Naive thymus-derived CD8-positive, alpha-beta T cell (primary cell): ENCODE measurements around the gene EFNA1. TPM values are rescaled to one million over a fixed set of nuclear protein-coding genes. Genes with fewer than 3 reads are reported as not detected.

Experiments used
- ATAC-seq, 2 donors: fragments of 150-1000 bp; cut with Tn5 transposase in 1 of 2; sonication (Bioruptor Pico), chemical (Tn5 transposase) in 1 of 2; 1 replicate in 1 of 2; 2 replicates in 1 of 2; pipeline ENCODE4 v1.10.0; 2021; ENCODE audit warnings: mild to moderate bottlenecking in 2 of 2, moderate library complexity in 2 of 2
- POLR2A ChIA-PET: fragments of 350-600 bp; sonication (Branson Sonifier 250); formaldehyde crosslinking; loops from one replicate; lab custom pipeline; 2021; ENCODE audit warnings: antibody characterized with exemption; lab: Charles Lee
- DNase-seq, 10 donors: peaks; one replicate each; pipeline versions ENCODE4 v3.0.0 to v3.0.0-alpha.2; 2020 to 2022
- H3K27ac Mint-ChIP-seq, 10 donors: one replicate each; pipeline ENCODE4 v1.8.0; 2020 to 2022; ENCODE audit warnings: mild to moderate bottlenecking in 10 of 10, mixed read lengths in 10 of 10, moderate library complexity in 4 of 10, inconsistent platforms in 1 of 10
- H3K27me3 Mint-ChIP-seq, 5 donors: one replicate each; pipeline ENCODE4 v1.8.0; 2021 to 2022; ENCODE audit warnings: mixed read lengths in 5 of 5
- H3K36me3 Mint-ChIP-seq, 3 donors: one replicate each; pipeline ENCODE4 v1.8.0; 2020 to 2022; ENCODE audit warnings: mixed read lengths in 3 of 3, mild to moderate bottlenecking in 2 of 3, inconsistent platforms in 1 of 3
- H3K4me1 Mint-ChIP-seq, 4 donors: one replicate each; pipeline ENCODE4 v1.8.0; 2021 to 2022; ENCODE audit warnings: mixed read lengths in 4 of 4
- H3K4me3 Mint-ChIP-seq, 10 donors: one replicate each; pipeline ENCODE4 v1.8.0; 2020 to 2022; ENCODE audit warnings: mild to moderate bottlenecking in 10 of 10, mixed read lengths in 10 of 10, moderate library complexity in 6 of 10, inconsistent platforms in 1 of 10
- H3K9me3 Mint-ChIP-seq, 9 donors: one replicate each; pipeline ENCODE4 v1.8.0; 2020 to 2022; ENCODE audit warnings: mixed read lengths in 9 of 9, mild to moderate bottlenecking in 3 of 9, inconsistent platforms in 1 of 9, moderate library complexity in 1 of 9
- polyA plus RNA-seq, 3 donors: library from polyadenylated mRNA; unstranded; fragments of 300-500 nt; fragmentation: Illumina TruSeq; gene quantifications; one replicate each; pipeline ENCODE4 v1.2.3, GENCODE V29; 2021
- total RNA-seq, 8 experiments: library from RNA in 2 of 8; stranded (reverse) in 2 of 8; gene quantifications; one replicate each; pipeline ENCODE4 v1.2.3 and lab custom pipeline; 2021 to 2026

Gene EFNA1
- total and polyA plus RNA-seq, 5 experiments from 2014 or later, result 2.9 to 12.0 (median 8.5) TPM

GRCh38 chr1:155094622-155094948 is 33.1 kb upstream of the EFNA1 start:
- ATAC-seq (no peak), DNase-seq (no peak)
- Mint-ChIP-seq H3K4me3 (no peak overlapping the region), H3K27me3 (peaks cover 0 to 6% (median 2%) of the 10 kb centered on the region in 5 donors), H3K27ac (no peak overlapping the region), H3K9me3 (no peaks in the 10 kb centered on the region), H3K36me3 (no peaks in the 10 kb centered on the region), H3K4me1 (peaks cover 3 to 8% (median 5%) of the 10 kb centered on the region in 4 donors)
- POLR2A ChIA-PET, result interaction anchor here (0.7 kb wide), 1 partner anchor 72 kb away, joined by 3 read pairs; no protein-coding TSS in a partner anchor

- peaks cover 0 to 6% (median 0%) of the 10 kb centered on the region in 4 donors for H3K4me1 Mint-ChIP-seq
- no peaks in the 10 kb centered on the region for H3K36me3 Mint-ChIP-seq
- no peaks in the 10 kb centered on the region for H3K9me3 Mint-ChIP-seq
- no peak for DNase-seq
- H3K27ac Mint-ChIP-seq, result no peak overlapping the region
- peaks cover 0 to 6% (median 2%) of the 10 kb centered on the region in 5 donors for H3K27me3 Mint-ChIP-seq
- H3K4me3 Mint-ChIP-seq, result no peak overlapping the region
- POLR2A ChIA-PET, result no interaction called here
- ATAC-seq, result no peak
Measured at GRCh38 chr1:155099331-155099730, 28.3 kb upstream of the EFNA1 start.

- H3K27ac Mint-ChIP-seq, result peak overlapping the region in 1 of 10 donors; percentile 37
- DNase-seq (no peak), ATAC-seq (no peak)
- no peak overlapping the region for H3K4me3 Mint-ChIP-seq
- H3K4me1 Mint-ChIP-seq, result peaks cover 0 to 6% (median 0%) of the 10 kb centered on the region in 4 donors
- no peaks in the 10 kb centered on the region for H3K9me3 Mint-ChIP-seq
- H3K36me3 Mint-ChIP-seq, result no peaks in the 10 kb centered on the region
- POLR2A ChIA-PET, result no interaction called here
- peaks cover 0 to 2% (median 0%) of the 10 kb centered on the region in 5 donors for H3K27me3 Mint-ChIP-seq
Measured at GRCh38 chr1:155103325-155103724, 24.4 kb upstream of the EFNA1 start.

DNA sequence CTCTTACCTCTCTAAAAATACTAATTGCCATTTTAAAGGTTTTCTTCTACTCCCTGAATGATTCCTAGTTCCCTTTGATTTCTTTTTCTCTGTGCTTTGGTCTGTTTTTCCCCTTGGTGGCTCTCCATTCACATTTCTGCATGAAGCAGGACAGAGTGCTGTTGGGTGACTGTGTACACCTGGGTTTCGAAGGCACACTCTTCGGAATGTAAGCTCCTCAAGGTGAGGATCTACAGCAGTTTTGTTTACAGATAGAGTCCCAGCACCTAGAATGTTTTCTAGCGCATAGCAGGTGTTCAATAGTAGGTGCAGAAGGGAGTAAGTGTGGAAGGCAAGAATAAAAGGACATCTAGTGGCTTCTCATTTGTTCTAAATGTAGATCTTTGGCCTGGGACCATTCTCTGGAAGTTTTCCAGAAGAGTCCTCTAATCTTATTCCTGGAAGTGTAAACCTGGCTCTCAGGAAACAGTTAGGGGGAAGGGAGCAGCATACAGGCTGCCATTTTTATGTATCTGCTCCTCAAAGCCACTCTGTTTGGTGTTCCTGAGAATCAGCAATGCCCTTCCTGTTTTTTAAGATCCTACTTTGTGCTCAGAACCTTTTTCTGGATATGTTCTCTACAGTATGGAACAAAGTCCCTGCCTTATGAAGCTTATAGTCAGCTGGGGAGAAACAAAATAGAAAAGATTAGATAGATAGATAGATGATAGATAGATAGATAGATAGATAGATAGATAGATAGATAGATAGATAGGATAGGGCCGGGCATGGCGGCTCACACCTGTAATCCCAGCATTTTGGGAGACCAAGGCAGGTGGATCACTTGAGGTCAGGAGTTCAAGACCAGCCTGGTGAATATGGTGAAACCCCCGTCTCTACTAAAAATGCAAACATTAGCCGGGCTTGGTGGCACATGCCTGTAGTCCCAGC is 22.8 kb upstream of the EFNA1 start:
- H3K36me3 Mint-ChIP-seq, result no peaks in the 10 kb centered on the region
- ATAC-seq, result no peak
- POLR2A ChIA-PET, result no interaction called here

GRCh38 chr1:155105604-155106011 is 22.1 kb upstream of the EFNA1 start:
- no peak overlapping the region for H3K27ac Mint-ChIP-seq
- no peaks in the 10 kb centered on the region for H3K9me3 Mint-ChIP-seq
- ATAC-seq (no peak), DNase-seq (no peak)
- POLR2A ChIA-PET, result no interaction called here
- no peak overlapping the region for H3K4me3 Mint-ChIP-seq
- H3K36me3 Mint-ChIP-seq, result no peaks in the 10 kb centered on the region
- peaks cover 0 to 6% (median 0%) of the 10 kb centered on the region in 4 donors for H3K4me1 Mint-ChIP-seq
- H3K27me3 Mint-ChIP-seq, result peaks cover 0 to 2% (median 0%) of the 10 kb centered on the region in 5 donors

More for the DNA sequence above, 22.8 kb upstream of the EFNA1 start:
- Mint-ChIP-seq H3K4me1 (peaks cover 0 to 6% (median 0%) of the 10 kb centered on the region in 4 donors), H3K27me3 (peaks cover 0 to 2% (median 0%) of the 10 kb centered on the region in 5 donors), H3K4me3 (no peak overlapping the region), H3K27ac (no peak overlapping the region), H3K9me3 (no peaks in the 10 kb centered on the region)
- no peak for DNase-seq

DNA sequence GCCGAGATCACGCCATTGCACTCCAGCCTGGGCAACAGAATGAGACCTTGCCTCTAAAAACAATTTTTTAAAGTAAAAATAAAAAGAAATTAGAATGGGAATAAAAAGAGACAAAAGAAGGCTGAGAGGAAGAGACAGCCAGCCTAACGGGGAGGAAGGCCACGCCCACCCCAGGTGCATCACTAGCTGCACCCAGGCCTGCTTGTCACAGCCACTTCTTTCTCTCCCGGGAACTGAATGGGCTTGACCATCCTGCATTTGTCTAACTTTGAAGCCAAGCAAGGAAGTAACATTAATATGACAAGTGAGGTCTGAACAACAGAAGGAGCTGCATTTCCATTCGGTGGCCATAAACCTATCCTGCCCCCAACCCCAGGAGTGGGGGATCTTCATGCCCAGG is 20.8 kb upstream of the EFNA1 start:
- ATAC-seq, result no peak

DNA sequence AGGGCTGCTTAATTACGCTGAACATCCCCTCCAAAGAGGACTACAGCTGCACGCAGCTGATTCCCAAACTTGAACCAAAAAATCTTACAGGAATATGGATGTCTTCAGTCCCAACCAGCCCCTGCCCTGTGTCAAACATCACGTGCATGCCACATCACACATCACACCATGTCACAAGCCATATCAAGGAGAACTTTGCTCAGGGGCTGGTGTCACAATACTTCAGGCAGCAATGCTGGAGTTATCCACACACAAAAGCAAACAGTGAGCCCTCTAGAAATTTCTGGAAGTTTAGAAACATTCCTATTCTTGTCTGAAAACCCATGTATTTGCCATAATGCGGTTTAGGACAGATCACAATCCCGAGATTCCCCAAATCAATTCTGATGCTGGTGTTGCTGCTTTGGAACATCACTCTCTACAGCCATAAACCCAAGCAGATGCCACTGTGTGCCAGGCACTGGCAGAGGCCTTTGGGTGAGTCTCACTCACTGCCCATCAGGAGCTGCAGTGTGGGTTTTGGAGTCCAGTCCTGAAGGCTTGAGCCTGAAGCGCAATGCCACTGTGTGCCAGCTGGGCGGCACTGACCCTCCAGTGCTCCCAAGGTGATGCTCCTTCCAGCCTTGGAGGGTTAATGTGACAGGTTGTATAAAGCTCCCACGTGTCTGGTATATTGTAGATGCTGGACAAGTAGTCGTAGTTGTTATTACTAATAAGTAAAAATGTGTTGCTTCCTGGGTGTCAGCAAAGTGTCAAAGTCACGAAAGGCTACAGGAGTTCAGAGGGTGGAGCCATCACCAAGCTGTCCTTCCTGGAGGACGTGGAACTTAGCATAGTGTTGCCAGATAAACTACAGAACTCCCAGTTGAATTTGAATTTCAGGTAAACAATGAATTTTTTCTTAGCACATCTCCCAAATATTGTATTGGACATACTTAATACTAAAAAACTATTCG is 20.1 kb upstream of the EFNA1 start:
- POLR2A ChIA-PET, result no interaction called here
- H3K4me3 Mint-ChIP-seq, result no peak overlapping the region
- H3K4me1 Mint-ChIP-seq, result no peaks in the 10 kb centered on the region
- peak overlapping the region in 3 of 10 donors; percentile 19 to 41 (median 27) for H3K27ac Mint-ChIP-seq
- no peaks in the 10 kb centered on the region for H3K36me3 Mint-ChIP-seq
- H3K27me3 Mint-ChIP-seq, result peaks cover 0 to 2% (median 0%) of the 10 kb centered on the region in 5 donors
- DNase-seq (no peak), ATAC-seq (no peak)
- no peaks in the 10 kb centered on the region for H3K9me3 Mint-ChIP-seq

More for the DNA sequence above, 20.8 kb upstream of the EFNA1 start:
- POLR2A ChIA-PET, result no interaction called here
- H3K36me3 Mint-ChIP-seq, result no peaks in the 10 kb centered on the region
- H3K4me1 Mint-ChIP-seq, result peaks cover 0 to 6% (median 0%) of the 10 kb centered on the region in 4 donors
- peaks cover 0 to 2% (median 0%) of the 10 kb centered on the region in 5 donors for H3K27me3 Mint-ChIP-seq
- no peaks in the 10 kb centered on the region for H3K9me3 Mint-ChIP-seq
- H3K27ac Mint-ChIP-seq, result peak overlapping the region in 1 of 10 donors; percentile 64
- no peak for DNase-seq
- no peak overlapping the region for H3K4me3 Mint-ChIP-seq

- POLR2A ChIA-PET, result no interaction called here
- Mint-ChIP-seq H3K9me3 (no peaks in the 10 kb centered on the region), H3K4me1 (no peaks in the 10 kb centered on the region), H3K4me3 (no peak overlapping the region), H3K27ac (peak overlapping the region in 2 of 10 donors; percentile 19 to 27), H3K27me3 (peaks cover 0 to 2% (median 0%) of the 10 kb centered on the region in 5 donors), H3K36me3 (no peaks in the 10 kb centered on the region)
- ATAC-seq (no peak), DNase-seq (no peak)
Measured at GRCh38 chr1:155108296-155108695, 19.4 kb upstream of the EFNA1 start.

GRCh38 chr1:155110381-155110780 is 17.3 kb upstream of the EFNA1 start:
- POLR2A ChIA-PET, result no interaction called here
- H3K4me1 Mint-ChIP-seq, result no peaks in the 10 kb centered on the region
- H3K4me3 Mint-ChIP-seq, result no peak overlapping the region
- H3K27me3 Mint-ChIP-seq, result peaks cover 0 to 2% (median 0%) of the 10 kb centered on the region in 5 donors
- no peaks in the 10 kb centered on the region for H3K36me3 Mint-ChIP-seq
- H3K27ac Mint-ChIP-seq, result no peak overlapping the region
- DNase-seq (no peak), ATAC-seq (no peak)
- H3K9me3 Mint-ChIP-seq, result no peaks in the 10 kb centered on the region

DNA sequence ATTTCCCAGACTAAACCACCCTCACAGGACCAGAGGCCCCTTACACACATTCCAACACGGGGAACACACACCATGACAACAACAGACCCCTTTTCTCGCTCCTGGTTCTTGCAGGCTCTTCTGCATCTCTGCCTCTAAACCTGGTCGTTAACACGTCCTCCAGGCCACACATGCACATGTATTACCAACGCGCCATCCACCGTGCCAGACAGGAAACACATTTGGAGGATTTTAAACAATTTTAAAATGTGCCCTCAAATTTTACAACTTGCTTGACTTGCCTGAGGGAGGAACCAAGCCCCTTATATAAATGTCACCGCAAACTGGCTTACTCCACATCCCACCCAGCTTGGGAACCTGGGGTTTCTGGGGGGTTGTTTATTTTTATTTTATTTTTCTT is 16.9 kb upstream of the EFNA1 start:
- H3K9me3 Mint-ChIP-seq, result no peaks in the 10 kb centered on the region

GRCh38 chr1:155113450-155113980 is 14.2 kb upstream of the EFNA1 start:
- Mint-ChIP-seq H3K36me3 (no peaks in the 10 kb centered on the region), H3K27ac (no peak overlapping the region), H3K27me3 (peaks cover 0 to 3% (median 0%) of the 10 kb centered on the region in 5 donors), H3K4me1 (no peaks in the 10 kb centered on the region), H3K4me3 (no peak overlapping the region), H3K9me3 (no peaks in the 10 kb centered on the region)
- POLR2A ChIA-PET, result interaction anchor here (1.8 kb wide), 1 partner anchor 54 kb away, joined by 4 read pairs; no protein-coding TSS in a partner anchor
- ATAC-seq (no peak), DNase-seq (no peak)

More for the DNA sequence above, 16.9 kb upstream of the EFNA1 start:
- Mint-ChIP-seq H3K4me3 (no peak overlapping the region), H3K27me3 (peaks cover 0 to 2% (median 0%) of the 10 kb centered on the region in 5 donors), H3K36me3 (no peaks in the 10 kb centered on the region), H3K27ac (no peak overlapping the region), H3K4me1 (no peaks in the 10 kb centered on the region)
- POLR2A ChIA-PET, result no interaction called here
- ATAC-seq (no peak), DNase-seq (no peak)

- no peaks in the 10 kb centered on the region for H3K9me3 Mint-ChIP-seq
- peak overlapping the region in 1 of 10 donors; percentile 38 for H3K27ac Mint-ChIP-seq
- ATAC-seq (no peak), DNase-seq (no peak)
- peaks cover 0 to 3% (median 0%) of the 10 kb centered on the region in 5 donors for H3K27me3 Mint-ChIP-seq
- H3K36me3 Mint-ChIP-seq, result no peaks in the 10 kb centered on the region
- no peak overlapping the region for H3K4me3 Mint-ChIP-seq
- POLR2A ChIA-PET, result interaction anchor here (1.1 kb wide), 1 partner anchor 13 kb away, joined by 3 read pairs; no protein-coding TSS in a partner anchor
- peaks cover 0 to 2% (median 0%) of the 10 kb centered on the region in 4 donors for H3K4me1 Mint-ChIP-seq
Measured at GRCh38 chr1:155116113-155116764, 11.4 kb upstream of the EFNA1 start.
